A549 (cell line): ENCODE results near the gene SLC7A8. TPM values are rescaled to one million over a fixed set of nuclear protein-coding genes. Genes with fewer than 3 reads are reported as not detected.
A peak's percentile ranks its signal among the peaks of the same experiment; 100 is the strongest.

Source experiments
- ATAC-seq, 2 experiments: fragments of 200-7000 bp in 1 of 2; fragments of >200 bp in 1 of 2; cut with Nextera tagmentation in 1 of 2; cut with Tn5 transposase in 1 of 2; 3 replicates each; pipeline versions ENCODE4 v1.8.0 to v1.9.1; 2018 to 2020; ENCODE audit warnings: mild to moderate bottlenecking in 1 of 2, moderate library complexity in 1 of 2
- CTCF ChIA-PET: fragments of 300-600 bp; sonication (Branson Sonifier 250); formaldehyde crosslinking; extraction: SDS; loops from one replicate; lab custom pipeline; 2021; ENCODE audit warnings: antibody characterized with exemption, inconsistent platforms; lab: Yijun Ruan, JAX
- POLR2A ChIA-PET: fragments of 350-600 bp; formaldehyde crosslinking; extraction: SDS; loops from one replicate; lab custom pipeline; 2021; ENCODE audit warnings: antibody characterized with exemption, inconsistent platforms; lab: Yijun Ruan, JAX
- DNase-seq, 2 experiments: peaks; one replicate each; pipeline versions ENCODE4 v3.0.0 to v3.0.0-alpha.2; 2011 to 2016; ENCODE audit warnings: low read depth in 1 of 2, low spot score in 1 of 2
- FAIRE-seq: peaks from 2 replicates; lab custom pipeline; 2011; peaks lifted over from hg19 to GRCh38; lab: Jason Lieb, UNC
- H3K27ac ChIP-seq, 2 experiments: fragments of >200 bp; sonication (Bioruptor Twin); formaldehyde crosslinking; 3 replicates each; pipeline ENCODE4 v1.5.1; 2016 to 2017
- H3K4me1 ChIP-seq: fragments of >200 bp; sonication (Bioruptor Twin); formaldehyde crosslinking; 3 replicates; pipeline ENCODE4 v1.6.1; 2016
- H3K4me2 ChIP-seq: fragments of >200 bp; sonication (Bioruptor Twin); formaldehyde crosslinking; 3 replicates; pipeline ENCODE4 v1.6.1; 2016
- H3K4me3 ChIP-seq: fragments of >200 bp; sonication (Bioruptor Twin); formaldehyde crosslinking; 3 replicates; pipeline ENCODE4 v1.5.1; 2016
- H3K9me3 ChIP-seq: fragments of >200 bp; sonication (Bioruptor Twin); formaldehyde crosslinking; 3 replicates; pipeline ENCODE4 v1.6.1; 2016
- CBX8 ChIP-seq: fragments of 200-600 bp; sonication (generic); IDR thresholded peaks from 2 replicates; pipeline ENCODE4 v1.6.1; 2016
- CEBPB ChIP-seq, 2 experiments: fragments of >200 bp in 1 of 2; sonication (Bioruptor Twin) in 1 of 2; formaldehyde crosslinking in 1 of 2; IDR thresholded peaks; 2 replicates each; pipeline ENCODE4 v1.6.1; 2012 to 2016
- CTCF ChIP-seq: fragments of >200 bp; sonication (Bioruptor Twin); formaldehyde crosslinking; IDR thresholded peaks from 3 replicates; pipeline ENCODE4 v1.5.1; 2016
- FOSL2 ChIP-seq, 2 experiments: fragments of 450-650 bp in 1 of 2; fragments of >200 bp in 1 of 2; sonication (Bioruptor Twin) in 1 of 2; formaldehyde crosslinking; IDR thresholded peaks; 2 replicates each; pipeline versions ENCODE4 v1.5.0 to v1.6.1; 2016 to 2020; ENCODE audit warnings: mild to moderate bottlenecking in 1 of 2, moderate library complexity in 1 of 2
- FOXS1 ChIP-seq: fragments of 250-450 bp; sonication (Bioruptor Pico); IDR thresholded peaks from 2 replicates; pipeline ENCODE4 v1.5.0; 2020; ENCODE audit warnings: mild to moderate bottlenecking, moderate library complexity
- GATA3 ChIP-seq: IDR thresholded peaks from 2 replicates; pipeline ENCODE4 v1.6.1; 2012; ENCODE audit warnings: borderline replicate concordance
- HEYL ChIP-seq: fragments of 250-450 bp; sonication (Bioruptor Pico); IDR thresholded peaks from 2 replicates; pipeline ENCODE4 v1.8.0; 2021; ENCODE audit warnings: mild to moderate bottlenecking, moderate library complexity
- HMGXB4 ChIP-seq: fragments of 250-450 bp; sonication (Bioruptor Pico); IDR thresholded peaks from 2 replicates; pipeline ENCODE4 v1.5.0; 2021; ENCODE audit warnings: mild to moderate bottlenecking, moderate library complexity, borderline replicate concordance
- HOXB5 ChIP-seq: fragments of 250-450 bp; sonication (Bioruptor Pico); IDR thresholded peaks from 2 replicates; pipeline ENCODE4 v1.5.0; 2020; ENCODE audit warnings: mild to moderate bottlenecking, moderate library complexity
- JUNB ChIP-seq: fragments of >200 bp; sonication (Bioruptor Twin); formaldehyde crosslinking; IDR thresholded peaks from 2 replicates; pipeline ENCODE4 v1.6.1; 2016
- KDM5A ChIP-seq: fragments of 200-600 bp; sonication (generic); IDR thresholded peaks from 2 replicates; pipeline ENCODE4 v1.6.1; 2016; ENCODE audit warnings: antibody characterized with exemption, mild to moderate bottlenecking
- PBX3 ChIP-seq: IDR thresholded peaks from 2 replicates; pipeline ENCODE4 v1.6.1; 2012
- POLR2AphosphoS2 ChIP-seq: conservative IDR thresholded peaks from 2 replicates; pipeline ENCODE4 v1.6.1; 2012; ENCODE audit warnings: low read length, improper control_type of control experiment, inconsistent platforms
- RAD21 ChIP-seq, 2 experiments: fragments of >200 bp in 1 of 2; sonication (Bioruptor Twin) in 1 of 2; formaldehyde crosslinking in 1 of 2; IDR thresholded peaks in 1 of 2; conservative IDR thresholded peaks in 1 of 2; 2 replicates in 1 of 2; 3 replicates in 1 of 2; pipeline ENCODE4 v1.6.1; 2012 to 2018; ENCODE audit warnings: inconsistent platforms in 1 of 2
- SMC3 ChIP-seq: fragments of >200 bp; sonication (Bioruptor Twin); formaldehyde crosslinking; IDR thresholded peaks from 3 replicates; pipeline ENCODE4 v1.6.1; 2018; ENCODE audit warnings: inconsistent platforms
- SREBF2 ChIP-seq: fragments of 450-650 bp; IDR thresholded peaks from 2 replicates; pipeline ENCODE4 v1.6.1; 2014; ENCODE audit warnings: mild to moderate bottlenecking, moderate library complexity
- ZC3H11A ChIP-seq: fragments of 450-650 bp; IDR thresholded peaks from 2 replicates; pipeline ENCODE4 v1.6.1; 2014; ENCODE audit warnings: antibody characterized with exemption, mild to moderate bottlenecking
- WGBS: methylation state at CpG from one replicate; pipeline ENCODE4 v1.1.6; 2017; ENCODE audit errors: missing lambda C conversion rate; 5-methylcytosine and 5-hydroxymethylcytosine counted together
- polyA plus RNA-seq, 4 experiments: library from polyadenylated mRNA; depleted of rRNA in 3 of 4; stranded (reverse); fragments of >200 nt; fragmentation: RNase III in 1 of 4; extraction: RNeasy Plus Mini Kit Qiagen cat#74134 plus additional on column Dnase treatment in 1 of 4; gene quantifications; 2 replicates in 3 of 4; 3 replicates in 1 of 4; pipeline ENCODE4 v1.2.3, GENCODE V29; 2011 to 2017

Gene SLC7A8
- polyA plus RNA-seq, 2 of the 4 experiments (the other 2 are of a cell fraction): 0.28 to 0.35 TPM

- TF ChIP-seq FOSL2 (IDR thresholded peaks at IDR 0.05) (peak; percentile 63; the same call in 1 of the 2 replicates), FOSL2 (CRISPR knock-in tag; IDR thresholded peaks at IDR 0.05) (peak; percentile 78), CTCF (no peak), GATA3 (peak; percentile 16; the same call in 1 of the 2 replicates), HMGXB4 (CRISPR knock-in tag) (no peak), CEBPB (IDR thresholded peaks at IDR 0.05) (peak; percentile 46 to 82; a peak in 3 of 4 replicates), HEYL (CRISPR knock-in tag) (no peak), JUNB (peak; percentile 56; the same call in 1 of the 2 replicates), FOXS1 (CRISPR knock-in tag) (no peak), RAD21 (conservative IDR thresholded peaks at IDR 0.05 in 1 of 2, IDR thresholded peaks at IDR 0.05 in 1 of 2) (no peak), HOXB5 (CRISPR knock-in tag) (no peak), KDM5A (no peak), ZC3H11A (no peak), PBX3 (peak; percentile 58; the same call in 1 of the 2 replicates)
Observed at GRCh38 chr14:23078692-23079116, 104.8 kb downstream of the SLC7A8 start (continued).

DNA sequence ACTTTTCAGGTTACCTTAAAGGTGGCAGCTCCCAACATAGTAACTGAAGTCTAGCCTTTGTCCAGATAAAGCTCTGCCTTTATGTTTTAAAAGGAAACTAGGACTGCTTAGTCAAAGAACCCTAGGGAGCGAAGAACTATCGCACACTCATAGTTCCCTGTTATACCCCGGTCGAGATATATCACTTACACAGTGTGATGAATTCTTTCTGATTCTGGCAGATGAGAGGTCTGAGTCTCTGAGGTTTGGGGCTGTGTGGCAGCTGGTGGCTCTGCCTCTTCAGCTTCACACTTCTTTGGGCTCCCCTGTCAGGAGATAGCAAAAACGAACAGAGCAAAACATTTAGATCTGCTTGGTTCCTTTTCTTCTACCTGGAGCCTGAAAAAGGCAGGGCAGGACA lies 105.5 kb downstream of the SLC7A8 start:
- Histone ChIP-seq H3K9me3 (no peaks in the 10 kb centered on the region), H3K27ac (peak overlapping the region; percentile 71 to 86), H3K4me3 (no peak overlapping the region)
- 0 out of 6 replicates have a peak, but pooled peaks of 1 of the 2 experiments have one; percentile 10 for ATAC-seq
- no peak for DNase-seq
- no peak for TF ChIP-seq CBX8
- TF ChIP-seq, all 56 proteins: peak for 0
- H3K4me1 ChIP-seq: peaks cover 44% of the 10 kb centered on the region
- 73% methylated on average over 5 of the region's 5 CpGs for WGBS
- H3K4me2 ChIP-seq: peak overlapping the region; percentile 75
- FAIRE-seq: no peak
- ChIA-PET POLR2A (interaction anchor here (3.5 kb wide), 1 partner anchor 17 kb away, joined by 29 read pairs; the partner anchor contains the start of genes ACIN1 and C14orf119), CTCF (interaction anchor here (1.1 to 9.2 kb wide), 17 partner anchors 8 to 217 kb away, joined by 3 to 141 read pairs (median 21); partner anchors contain the start of genes ACIN1, C14orf119, CDH24 and CEBPE)

DNA sequence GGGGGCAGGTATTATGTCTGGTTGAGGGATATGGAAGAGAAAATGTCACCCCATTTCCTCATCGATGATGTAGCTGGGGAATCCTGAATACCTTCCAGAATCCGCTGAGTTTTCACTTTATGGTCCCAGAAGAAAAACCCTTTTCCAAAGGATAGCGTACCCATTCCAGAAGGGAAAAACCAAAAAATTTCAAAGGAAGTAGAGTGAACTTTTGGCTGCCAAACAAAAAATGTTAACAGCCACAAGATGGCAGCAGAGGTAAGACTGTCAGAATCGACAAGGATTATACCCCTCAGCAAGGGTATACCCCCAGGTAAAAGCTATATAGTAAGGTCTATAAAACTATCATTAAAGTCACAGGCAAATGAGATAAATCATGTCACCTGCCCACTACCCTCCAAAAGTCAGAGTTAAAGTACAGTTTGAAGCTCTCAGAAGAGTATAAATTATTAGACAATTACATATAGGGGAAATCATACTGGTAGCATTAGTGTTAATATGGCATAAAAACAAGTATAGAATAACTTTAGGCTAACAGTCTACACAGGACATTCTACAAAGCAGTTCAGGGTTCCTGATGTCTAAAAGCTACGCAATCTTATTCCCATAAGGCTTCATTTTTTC lies 106.6 kb downstream of the SLC7A8 start:
- no peak overlapping the region for H3K4me2 ChIP-seq
- FAIRE-seq: no peak
- 50% methylated on average over 5 of the region's 5 CpGs for WGBS
- H3K4me3 ChIP-seq: no peak overlapping the region
- H3K9me3 ChIP-seq: no peaks in the 10 kb centered on the region
- H3K27ac ChIP-seq: no peak overlapping the region; a peak in 1 of 6 replicates
- DNase-seq: peak in 1 of 2 experiments; percentile 33
- TF ChIP-seq SMC3 (0 out of 3 replicates have a peak, but pooled peaks have one; percentile 30), RAD21 (conservative IDR thresholded peaks at IDR 0.05 in 1 of 2, IDR thresholded peaks at IDR 0.05 in 1 of 2) (peak; percentile 48 to 56; a peak in 4 of 5 replicates), CTCF (peak; percentile 80), SREBF2 (no peak), POLR2AphosphoS2 (no peak)
- peaks cover 49% of the 10 kb centered on the region for H3K4me1 ChIP-seq
- CTCF ChIA-PET: interaction anchor here (0.7 to 9.2 kb wide), 38 partner anchors 9 to 245 kb away, joined by 3 to 141 read pairs (median 4); partner anchors contain the start of genes ACIN1, C14orf119, CDH24 and CEBPE
- peak; percentile 51 to 55; a peak in 3 of 6 replicates for ATAC-seq
- POLR2A ChIA-PET: interaction anchor here (3.5 kb wide), 1 partner anchor 18 kb away, joined by 29 read pairs; the partner anchor contains the start of genes ACIN1 and C14orf119
